ENCODE data around the gene MMP21.

Gene MMP21

GRCh38 chr10:125775491-125776106, at the start of gene MMP21:
MMP21 (minus strand) TSS chr10:125775821; CDS start chr10:125775821, 0 bp downstream.
- H3K4me1 ChIP-seq (ENCODE audit: control insufficient read depth, insufficient read depth, low read length): no peaks in the 10 kb centered on the region
- H3K9ac ChIP-seq (ENCODE audit: low read length): no peak within 1 kb of the TSS
- no peak within 1 kb of the TSS for H3K27ac ChIP-seq (ENCODE audit: low read depth, low read length)
- no peaks in the 10 kb centered on the region for H3K36me3 ChIP-seq (ENCODE audit: control insufficient read depth, insufficient read depth, low read length)
- H3K4me3 ChIP-seq (ENCODE audit: low read length): no peak within 1 kb of the TSS
- no peaks in the 10 kb centered on the region for H3K27me3 ChIP-seq (ENCODE audit: control insufficient read depth, insufficient read depth, low read length)

GRCh38 chr10:125824736-125825135, 49.1 kb upstream of the MMP21 start:
- H3K4me3 ChIP-seq (ENCODE audit: low read length): peak overlapping the region; percentile 99
- H3K9ac ChIP-seq (ENCODE audit: low read length): no peak overlapping the region
- H3K27ac ChIP-seq (ENCODE audit: low read depth, low read length): no peak overlapping the region
- peaks cover 12% of the 10 kb centered on the region for H3K4me1 ChIP-seq (ENCODE audit: control insufficient read depth, insufficient read depth, low read length)
- H3K27me3 ChIP-seq (ENCODE audit: control insufficient read depth, insufficient read depth, low read length): no peaks in the 10 kb centered on the region
- H3K36me3 ChIP-seq (ENCODE audit: control insufficient read depth, insufficient read depth, low read length): peaks cover 14% of the 10 kb centered on the region

DNA sequence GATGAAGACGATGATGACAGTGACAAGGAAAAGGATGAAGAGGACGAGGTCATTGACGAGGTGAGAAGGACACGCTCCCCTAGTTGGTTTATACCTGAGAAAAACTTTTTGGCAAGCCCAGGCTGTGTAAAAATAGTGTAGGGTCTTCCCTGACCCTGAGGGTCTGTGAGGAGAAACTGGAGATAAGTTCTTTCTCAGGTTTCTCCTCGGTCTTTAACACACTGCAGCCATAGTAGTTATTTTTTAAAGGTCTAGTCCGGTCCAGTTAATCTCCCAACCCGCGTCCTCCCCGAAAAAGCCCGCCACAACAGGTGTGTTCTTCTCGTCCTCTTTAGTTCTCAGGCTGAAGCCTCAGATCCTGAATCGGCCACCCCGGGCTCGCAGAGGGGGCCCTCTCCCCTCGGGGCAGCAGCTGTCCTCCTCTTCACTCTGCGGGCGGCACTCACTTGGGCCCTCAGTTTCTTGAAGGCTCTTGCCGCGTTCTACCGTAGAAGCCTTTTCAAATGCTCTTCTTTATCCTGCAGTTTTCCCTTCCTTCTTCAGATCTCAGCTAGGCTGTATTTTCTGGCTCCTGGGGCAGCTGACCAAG, 48.1 kb upstream of the MMP21 start:
- Histone ChIP-seq H3K4me3 (ENCODE audit: low read length) (peak overlapping the region; percentile 99), H3K4me1 (ENCODE audit: control insufficient read depth, insufficient read depth, low read length) (peaks cover 12% of the 10 kb centered on the region), H3K9ac (ENCODE audit: low read length) (peak overlapping the region; percentile 64), H3K36me3 (ENCODE audit: control insufficient read depth, insufficient read depth, low read length) (peaks cover 5% of the 10 kb centered on the region), H3K27me3 (ENCODE audit: control insufficient read depth, insufficient read depth, low read length) (no peaks in the 10 kb centered on the region), H3K27ac (ENCODE audit: low read depth, low read length) (peak overlapping the region; percentile 91)

DNA sequence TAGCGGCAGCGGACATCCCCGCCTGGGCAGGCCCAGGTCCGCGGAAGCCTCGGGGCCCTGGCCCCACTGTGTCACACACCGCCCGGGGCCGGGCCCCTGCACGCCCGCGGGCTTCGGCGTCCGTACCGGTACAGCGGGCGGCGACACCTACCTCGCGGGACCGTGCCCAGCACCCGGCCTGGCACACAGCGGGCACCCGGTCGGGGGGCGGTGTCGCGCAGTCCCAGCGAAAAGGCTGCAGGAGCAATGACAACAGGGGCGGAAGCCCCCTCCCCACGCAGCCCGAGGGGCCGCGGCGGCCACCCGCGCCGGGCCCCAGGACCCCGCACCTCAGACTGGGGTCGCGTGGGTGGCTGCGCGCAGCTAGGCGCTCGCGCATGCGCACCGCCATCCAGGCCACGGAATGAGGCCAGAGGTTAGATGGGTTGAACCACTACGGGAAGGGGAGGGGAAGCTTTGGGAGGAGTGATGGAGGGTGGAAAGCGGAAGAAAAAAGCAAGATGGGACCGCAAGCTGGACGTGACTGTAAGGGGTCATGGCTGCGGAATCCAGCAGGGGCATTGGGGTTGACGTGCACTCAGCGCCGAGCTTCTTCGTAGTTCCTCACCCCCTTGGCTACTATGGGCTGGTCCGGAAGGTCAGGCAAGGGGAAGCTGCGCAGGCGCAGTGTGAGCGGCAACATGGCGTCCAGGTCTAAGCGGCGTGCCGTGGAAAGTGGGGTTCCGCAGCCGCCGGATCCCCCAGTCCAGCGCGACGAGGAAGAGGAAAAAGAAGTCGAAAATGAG, 47.4 kb upstream of the MMP21 start, which contains the start of the genes BCCIP and UROS:
Gene BCCIP, plus strand, starts transcription at position 669 of the 785 bp plus-strand sequence. Its CDS starts 12 bp downstream, at position 681.
Gene UROS, minus strand, starts transcription at position 381 of the 785 bp plus-strand sequence. CDS start 6,759 bp downstream, outside the sequence.
- peak within 1 kb of the TSS; percentile 91 for H3K27ac ChIP-seq (ENCODE audit: low read depth, low read length)
- peaks cover 2% of the 10 kb centered on the region for H3K36me3 ChIP-seq (ENCODE audit: control insufficient read depth, insufficient read depth, low read length)
- peak within 1 kb of the TSS; percentile 99 for H3K4me3 ChIP-seq (ENCODE audit: low read length)
- no peaks in the 10 kb centered on the region for H3K27me3 ChIP-seq (ENCODE audit: control insufficient read depth, insufficient read depth, low read length)
- H3K9ac ChIP-seq (ENCODE audit: low read length): peak within 1 kb of the TSS; percentile 64
- H3K4me1 ChIP-seq (ENCODE audit: control insufficient read depth, insufficient read depth, low read length): peaks cover 12% of the 10 kb centered on the region

DNA sequence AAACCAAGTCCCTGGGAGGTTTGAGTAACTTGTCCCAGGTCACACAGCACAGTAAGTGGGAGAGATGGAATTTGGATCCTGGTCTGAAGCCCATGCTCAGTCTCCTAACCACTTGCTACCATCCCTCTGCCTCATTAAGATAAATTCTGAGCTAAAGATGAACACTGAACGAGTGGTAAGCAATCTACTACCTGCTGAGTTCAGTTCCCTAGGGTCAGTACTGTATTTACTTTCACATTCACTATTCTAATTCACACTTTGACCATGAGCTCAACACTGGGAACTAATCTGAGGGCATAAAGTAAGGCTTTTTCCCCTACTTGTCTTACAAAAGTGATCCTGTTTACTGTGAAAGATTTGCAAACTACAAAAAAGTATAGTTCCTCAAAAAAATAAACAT, 45.1 kb upstream of the MMP21 start:
- H3K4me1 ChIP-seq (ENCODE audit: control insufficient read depth, insufficient read depth, low read length): peaks cover 10% of the 10 kb centered on the region
- H3K4me3 ChIP-seq (ENCODE audit: low read length): no peak overlapping the region

DNA sequence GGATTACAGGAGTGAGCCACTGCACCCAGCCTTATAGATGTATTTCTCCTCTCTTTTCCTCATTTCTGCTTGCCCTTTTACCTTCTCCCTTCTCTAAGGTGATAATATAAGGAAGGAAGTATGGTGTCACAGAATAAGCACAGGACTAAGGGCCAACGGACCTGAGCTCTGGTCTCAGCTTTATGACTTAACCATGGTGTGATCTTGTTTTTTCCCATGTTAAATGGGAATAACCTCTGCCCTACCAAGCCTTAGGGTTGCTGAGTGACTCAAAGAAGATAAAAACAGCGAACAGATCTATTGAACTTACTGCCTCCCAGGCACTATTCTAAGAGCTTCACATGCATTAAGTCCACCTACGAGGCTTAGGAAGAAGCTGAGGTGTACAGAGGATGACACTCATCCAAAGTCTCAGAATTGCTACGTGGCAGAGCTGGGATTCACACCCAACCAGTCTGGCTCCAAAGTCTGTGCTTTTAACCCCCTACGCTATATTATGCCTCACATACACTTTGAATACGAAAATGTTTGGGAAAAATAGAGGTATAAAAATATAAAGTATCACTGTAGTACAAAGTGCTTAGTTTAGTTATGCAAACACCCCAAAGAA, 41.8 kb upstream of the MMP21 start:
- Histone ChIP-seq H3K9ac (ENCODE audit: low read length) (no peak overlapping the region), H3K36me3 (ENCODE audit: control insufficient read depth, insufficient read depth, low read length) (peaks cover 16% of the 10 kb centered on the region), H3K4me3 (ENCODE audit: low read length) (no peak overlapping the region), H3K4me1 (ENCODE audit: control insufficient read depth, insufficient read depth, low read length) (no peaks in the 10 kb centered on the region), H3K27ac (ENCODE audit: low read depth, low read length) (no peak overlapping the region), H3K27me3 (ENCODE audit: control insufficient read depth, insufficient read depth, low read length) (no peaks in the 10 kb centered on the region)

More for the DNA sequence above, 45.1 kb upstream of the MMP21 start:
- H3K9ac ChIP-seq (ENCODE audit: low read length): no peak overlapping the region
- H3K27me3 ChIP-seq (ENCODE audit: control insufficient read depth, insufficient read depth, low read length): no peaks in the 10 kb centered on the region
- peaks cover 3% of the 10 kb centered on the region for H3K36me3 ChIP-seq (ENCODE audit: control insufficient read depth, insufficient read depth, low read length)
- H3K27ac ChIP-seq (ENCODE audit: low read depth, low read length): no peak overlapping the region

DNA sequence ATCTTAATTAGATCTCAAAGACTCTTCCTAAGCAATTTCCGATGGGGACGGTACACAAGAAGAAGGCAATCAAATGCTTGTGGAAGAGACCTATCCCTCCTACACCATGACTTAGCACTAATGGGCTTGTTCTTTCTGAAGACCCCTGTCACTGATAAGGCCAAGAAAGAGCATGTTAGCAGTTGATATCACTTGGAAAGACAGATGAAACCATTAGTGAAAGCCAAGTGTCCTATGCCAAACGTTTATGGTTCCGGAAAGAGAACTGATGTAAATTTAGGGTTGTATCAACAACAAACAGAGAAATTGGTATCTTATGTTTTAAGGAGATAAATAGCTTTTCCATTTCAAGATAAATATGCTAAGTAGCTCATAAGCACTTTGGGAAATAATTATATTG, 40.9 kb upstream of the MMP21 start:
- no peaks in the 10 kb centered on the region for H3K27me3 ChIP-seq (ENCODE audit: control insufficient read depth, insufficient read depth, low read length)
- no peaks in the 10 kb centered on the region for H3K4me1 ChIP-seq (ENCODE audit: control insufficient read depth, insufficient read depth, low read length)
- peaks cover 16% of the 10 kb centered on the region for H3K36me3 ChIP-seq (ENCODE audit: control insufficient read depth, insufficient read depth, low read length)
- H3K27ac ChIP-seq (ENCODE audit: low read depth, low read length): no peak overlapping the region
- no peak overlapping the region for H3K9ac ChIP-seq (ENCODE audit: low read length)
- H3K4me3 ChIP-seq (ENCODE audit: low read length): no peak overlapping the region

- no peak overlapping the region for H3K9ac ChIP-seq (ENCODE audit: low read length)
- no peaks in the 10 kb centered on the region for H3K4me1 ChIP-seq (ENCODE audit: control insufficient read depth, insufficient read depth, low read length)
- H3K27ac ChIP-seq (ENCODE audit: low read depth, low read length): no peak overlapping the region
- no peaks in the 10 kb centered on the region for H3K27me3 ChIP-seq (ENCODE audit: control insufficient read depth, insufficient read depth, low read length)
- H3K4me3 ChIP-seq (ENCODE audit: low read length): no peak overlapping the region
- H3K36me3 ChIP-seq (ENCODE audit: control insufficient read depth, insufficient read depth, low read length): peaks cover 19% of the 10 kb centered on the region
These were observed 40.1 kb upstream of the MMP21 start for GRCh38 chr10:125815764-125816163.

DNA sequence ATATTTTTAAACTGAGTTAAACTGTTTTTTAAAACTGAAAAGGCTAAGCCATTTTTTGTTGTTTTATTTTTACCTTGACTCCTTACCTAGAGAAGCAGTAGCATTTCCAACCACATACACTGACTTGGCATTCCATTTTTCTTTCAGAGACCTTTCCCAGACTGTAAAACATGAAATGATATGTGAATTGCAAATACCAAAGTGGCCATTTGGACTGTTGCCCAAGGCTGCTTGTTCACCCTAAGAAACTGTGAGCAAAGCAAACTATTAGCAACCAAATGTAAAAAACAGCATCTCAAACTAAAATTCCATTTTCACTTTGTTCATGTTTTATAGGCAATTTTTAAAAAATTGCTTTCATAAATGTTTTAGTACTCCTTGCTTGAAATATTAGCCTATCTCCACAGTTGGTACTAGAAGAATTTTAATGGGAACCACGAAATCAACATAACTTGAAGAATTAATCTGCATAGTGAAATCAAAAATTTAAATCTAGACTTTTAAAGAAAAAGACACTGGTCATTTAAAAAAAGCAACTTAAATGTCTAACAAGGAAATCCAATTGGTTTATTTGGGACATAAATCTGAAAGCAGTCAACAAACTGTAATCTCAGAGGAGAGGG, 36.6 kb upstream of the MMP21 start:
- Histone ChIP-seq H3K4me3 (ENCODE audit: low read length) (no peak overlapping the region), H3K9ac (ENCODE audit: low read length) (no peak overlapping the region), H3K36me3 (ENCODE audit: control insufficient read depth, insufficient read depth, low read length) (peaks cover 24% of the 10 kb centered on the region), H3K27ac (ENCODE audit: low read depth, low read length) (no peak overlapping the region), H3K4me1 (ENCODE audit: control insufficient read depth, insufficient read depth, low read length) (no peaks in the 10 kb centered on the region), H3K27me3 (ENCODE audit: control insufficient read depth, insufficient read depth, low read length) (no peaks in the 10 kb centered on the region)

DNA sequence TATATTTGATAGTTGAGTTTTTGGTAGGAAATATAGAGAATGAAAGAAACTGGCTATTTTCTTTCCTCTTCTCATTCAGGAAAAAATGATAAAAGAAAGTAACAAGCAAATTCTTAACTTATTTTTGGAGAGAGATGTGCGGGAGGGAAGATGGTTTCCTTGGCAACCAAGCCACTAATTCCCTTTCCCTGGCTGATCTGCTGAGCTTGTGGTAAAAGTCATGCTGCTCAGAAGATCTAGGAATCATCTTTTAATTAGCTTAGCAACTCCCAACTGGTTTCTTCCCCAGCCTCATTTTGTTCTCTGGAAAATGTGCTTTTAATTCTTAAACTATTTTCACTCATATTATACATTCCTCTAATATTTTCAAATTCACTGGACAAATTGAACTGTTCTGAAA, 35.6 kb upstream of the MMP21 start:
- H3K9ac ChIP-seq (ENCODE audit: low read length): no peak overlapping the region
- no peak overlapping the region for H3K4me3 ChIP-seq (ENCODE audit: low read length)
- peaks cover 29% of the 10 kb centered on the region for H3K36me3 ChIP-seq (ENCODE audit: control insufficient read depth, insufficient read depth, low read length)

GRCh38 chr10:125808047-125808446, 32.4 kb upstream of the MMP21 start:
- H3K4me3 ChIP-seq (ENCODE audit: low read length): no peak overlapping the region
- H3K27ac ChIP-seq (ENCODE audit: low read depth, low read length): no peak overlapping the region
- H3K27me3 ChIP-seq (ENCODE audit: control insufficient read depth, insufficient read depth, low read length): no peaks in the 10 kb centered on the region
- H3K9ac ChIP-seq (ENCODE audit: low read length): no peak overlapping the region
- peaks cover 14% of the 10 kb centered on the region for H3K36me3 ChIP-seq (ENCODE audit: control insufficient read depth, insufficient read depth, low read length)
- no peaks in the 10 kb centered on the region for H3K4me1 ChIP-seq (ENCODE audit: control insufficient read depth, insufficient read depth, low read length)

More for the DNA sequence above, 35.6 kb upstream of the MMP21 start:
- Histone ChIP-seq H3K27ac (ENCODE audit: low read depth, low read length) (no peak overlapping the region), H3K4me1 (ENCODE audit: control insufficient read depth, insufficient read depth, low read length) (no peaks in the 10 kb centered on the region), H3K27me3 (ENCODE audit: control insufficient read depth, insufficient read depth, low read length) (no peaks in the 10 kb centered on the region)

DNA sequence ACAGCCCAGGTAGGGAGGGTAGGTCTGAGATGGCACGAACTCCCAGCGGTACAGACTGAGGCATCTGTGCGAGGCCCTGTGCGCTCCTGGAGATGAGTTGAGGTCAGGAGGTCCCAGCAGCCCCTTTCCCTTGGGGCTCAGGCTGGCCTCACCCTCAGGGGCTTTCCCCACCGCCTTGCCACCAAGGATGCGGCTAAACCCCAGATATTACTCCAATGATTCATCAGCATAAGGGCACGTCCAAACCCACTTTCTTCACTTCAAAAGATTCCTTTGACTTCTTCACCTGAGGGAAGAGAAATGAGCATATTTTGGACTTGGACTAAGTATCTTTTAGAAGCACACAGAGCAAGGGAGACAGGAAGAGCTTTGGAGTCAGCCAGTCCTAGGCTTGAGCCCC, 27.1 kb upstream of the MMP21 start:
- Histone ChIP-seq H3K4me1 (ENCODE audit: control insufficient read depth, insufficient read depth, low read length) (no peaks in the 10 kb centered on the region), H3K4me3 (ENCODE audit: low read length) (no peak overlapping the region), H3K9ac (ENCODE audit: low read length) (no peak overlapping the region), H3K36me3 (ENCODE audit: control insufficient read depth, insufficient read depth, low read length) (peaks cover 5% of the 10 kb centered on the region), H3K27me3 (ENCODE audit: control insufficient read depth, insufficient read depth, low read length) (no peaks in the 10 kb centered on the region), H3K27ac (ENCODE audit: low read depth, low read length) (no peak overlapping the region)
